Esophagus muscularis mucosa (tissue), 4 donors: ENCODE results near the gene OVAAL.

Experiments used
- CTCF ChIP-seq, 3 experiments: fragments of 200-600 bp in 2 of 3; fragments of 450-650 bp in 1 of 3; sonication (generic) in 2 of 3; IDR thresholded peaks; one replicate each; pipeline ENCODE4 v1.5.1; 2017 to 2019; ENCODE audit warnings: antibody characterized with exemption in 3 of 3, mild to moderate bottlenecking in 2 of 3, moderate library complexity in 1 of 3
- EP300 ChIP-seq: sonication (generic); formaldehyde crosslinking; IDR thresholded peaks from one replicate; pipeline ENCODE4 v1.6.1; 2017; ENCODE audit warnings: antibody characterized with exemption
- POLR2A ChIP-seq: fragments of 450-650 bp; IDR thresholded peaks from one replicate; pipeline ENCODE4 v1.6.1; 2017; ENCODE audit warnings: antibody characterized with exemption, moderate library complexity, mild to moderate bottlenecking, low read depth
- POLR2AphosphoS5 ChIP-seq, 2 donors: sonication (generic); formaldehyde crosslinking; IDR thresholded peaks; one replicate each; pipeline ENCODE4 v1.6.1; 2017; ENCODE audit warnings: antibody characterized with exemption in 2 of 2

- TF ChIP-seq POLR2A (no peak), CTCF (IDR thresholded peaks at IDR 0.05) (no peak), POLR2AphosphoS5 (IDR thresholded peaks at IDR 0.05) (peak in 1 of 2 donors; percentile 18), EP300 (no peak)
These were observed 16.0 kb upstream of the OVAAL start for GRCh38 chr1:180542838-180543145.
